ENCODE data around the gene PCSK9.

PCSK9 gene

DNA sequence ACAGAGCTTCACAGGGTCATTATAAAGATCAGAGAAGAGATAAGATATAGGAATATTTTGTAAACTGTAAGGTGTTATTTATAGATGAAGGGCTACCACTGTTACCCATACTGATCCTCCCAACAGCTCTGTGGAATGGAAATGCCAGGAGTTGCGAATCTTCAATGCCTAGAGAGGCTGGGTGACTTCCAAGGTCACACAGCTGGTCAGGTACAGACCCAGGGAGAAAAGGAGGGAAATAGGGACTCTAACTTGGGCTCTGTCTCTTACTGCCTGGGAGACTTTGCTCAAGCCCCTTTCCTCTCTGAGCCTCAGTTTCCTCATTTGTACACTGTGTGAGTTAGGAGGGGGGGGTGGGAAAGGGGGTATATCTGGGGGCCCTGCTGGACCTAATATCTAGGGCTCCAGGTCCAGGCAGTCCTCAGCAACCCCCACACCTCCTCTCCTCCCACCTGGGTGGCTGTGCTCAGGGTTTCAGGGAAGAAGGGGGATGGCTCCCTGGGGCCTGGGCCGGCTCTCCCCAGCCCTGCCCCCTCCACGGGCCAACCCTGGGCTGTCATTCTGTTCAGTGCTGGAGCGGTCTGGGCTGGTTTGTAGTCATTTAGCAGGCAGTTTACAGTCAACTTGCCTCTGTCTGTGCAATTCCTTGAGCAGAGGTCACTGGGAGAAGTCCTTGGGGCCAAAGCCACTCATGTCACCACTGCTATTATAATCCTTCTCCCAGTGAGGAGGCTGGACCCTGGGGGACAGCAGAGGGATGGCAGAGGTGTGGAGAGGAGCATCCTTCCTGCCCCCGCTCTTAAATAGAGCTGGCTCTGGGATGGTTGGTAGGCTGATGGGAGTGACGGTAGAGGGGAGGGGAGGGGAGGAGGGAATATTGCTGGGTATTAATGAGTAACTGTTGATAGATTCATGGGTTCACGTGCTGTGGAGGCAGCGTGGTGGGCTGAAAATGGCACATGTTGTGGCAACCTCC, 39.0 kb upstream of the PCSK9 start:
- TF ChIP-seq, protein P1, sequence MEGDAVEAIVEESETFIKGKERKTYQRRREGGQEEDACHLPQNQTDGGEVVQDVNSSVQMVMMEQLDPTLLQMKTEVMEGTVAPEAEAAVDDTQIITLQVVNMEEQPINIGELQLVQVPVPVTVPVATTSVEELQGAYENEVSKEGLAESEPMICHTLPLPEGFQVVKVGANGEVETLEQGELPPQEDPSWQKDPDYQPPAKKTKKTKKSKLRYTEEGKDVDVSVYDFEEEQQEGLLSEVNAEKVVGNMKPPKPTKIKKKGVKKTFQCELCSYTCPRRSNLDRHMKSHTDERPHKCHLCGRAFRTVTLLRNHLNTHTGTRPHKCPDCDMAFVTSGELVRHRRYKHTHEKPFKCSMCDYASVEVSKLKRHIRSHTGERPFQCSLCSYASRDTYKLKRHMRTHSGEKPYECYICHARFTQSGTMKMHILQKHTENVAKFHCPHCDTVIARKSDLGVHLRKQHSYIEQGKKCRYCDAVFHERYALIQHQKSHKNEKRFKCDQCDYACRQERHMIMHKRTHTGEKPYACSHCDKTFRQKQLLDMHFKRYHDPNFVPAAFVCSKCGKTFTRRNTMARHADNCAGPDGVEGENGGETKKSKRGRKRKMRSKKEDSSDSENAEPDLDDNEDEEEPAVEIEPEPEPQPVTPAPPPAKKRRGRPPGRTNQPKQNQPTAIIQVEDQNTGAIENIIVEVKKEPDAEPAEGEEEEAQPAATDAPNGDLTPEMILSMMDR (IDR thresholded peaks at IDR 0.05) = no peak
- no peak for TF ChIP-seq ZFX (IDR thresholded peaks at IDR 0.05; ENCODE audit: borderline replicate concordance)
- H3K27ac ChIP-seq = no peak overlapping the region

DNA sequence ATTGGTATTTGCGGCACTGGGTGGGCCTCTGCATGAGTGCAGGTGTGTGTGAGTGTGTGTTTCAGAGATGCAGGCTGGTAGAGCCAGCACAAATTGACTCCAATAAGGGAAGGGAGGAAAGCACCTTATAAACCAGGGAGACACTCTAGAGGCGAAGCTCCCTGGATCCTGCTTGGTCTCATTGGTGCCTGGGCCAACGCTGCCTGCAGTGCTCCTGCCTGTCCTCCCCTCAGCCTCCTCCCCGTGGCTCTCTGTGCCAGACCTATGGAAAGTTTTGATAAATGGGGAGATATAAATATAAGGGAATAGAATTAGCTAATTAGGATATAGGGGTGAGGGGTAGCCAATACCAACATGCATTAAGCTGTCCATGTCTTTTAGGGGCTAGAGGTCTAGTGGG, 38.0 kb upstream of the PCSK9 start:
- no peak overlapping the region for H3K27ac ChIP-seq
- TF ChIP-seq, protein P1 (IDR thresholded peaks at IDR 0.05) = no peak

DNA sequence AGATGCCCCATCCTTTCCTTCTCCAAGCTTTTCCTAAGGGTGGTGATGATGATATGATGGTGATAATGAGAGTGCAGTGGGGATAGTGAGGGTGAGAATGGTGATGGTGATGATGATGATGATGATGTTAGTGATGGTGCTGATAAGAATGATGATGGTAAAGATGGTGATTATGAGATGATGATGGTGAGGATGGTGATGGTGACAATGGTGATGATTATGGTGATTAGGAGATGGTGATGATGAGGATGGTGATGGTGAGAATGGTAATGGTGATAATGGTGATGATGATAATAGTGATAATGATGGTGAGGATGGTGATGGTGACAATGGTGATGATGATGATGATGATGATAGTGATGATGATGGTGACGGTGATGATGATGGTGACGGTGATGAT, 36.7 kb upstream of the PCSK9 start:
- TF ChIP-seq ZFX (IDR thresholded peaks at IDR 0.05; ENCODE audit: borderline replicate concordance) = no peak
- TF ChIP-seq, protein P1 (IDR thresholded peaks at IDR 0.05) = no peak
- H3K27ac ChIP-seq = no peak overlapping the region

DNA sequence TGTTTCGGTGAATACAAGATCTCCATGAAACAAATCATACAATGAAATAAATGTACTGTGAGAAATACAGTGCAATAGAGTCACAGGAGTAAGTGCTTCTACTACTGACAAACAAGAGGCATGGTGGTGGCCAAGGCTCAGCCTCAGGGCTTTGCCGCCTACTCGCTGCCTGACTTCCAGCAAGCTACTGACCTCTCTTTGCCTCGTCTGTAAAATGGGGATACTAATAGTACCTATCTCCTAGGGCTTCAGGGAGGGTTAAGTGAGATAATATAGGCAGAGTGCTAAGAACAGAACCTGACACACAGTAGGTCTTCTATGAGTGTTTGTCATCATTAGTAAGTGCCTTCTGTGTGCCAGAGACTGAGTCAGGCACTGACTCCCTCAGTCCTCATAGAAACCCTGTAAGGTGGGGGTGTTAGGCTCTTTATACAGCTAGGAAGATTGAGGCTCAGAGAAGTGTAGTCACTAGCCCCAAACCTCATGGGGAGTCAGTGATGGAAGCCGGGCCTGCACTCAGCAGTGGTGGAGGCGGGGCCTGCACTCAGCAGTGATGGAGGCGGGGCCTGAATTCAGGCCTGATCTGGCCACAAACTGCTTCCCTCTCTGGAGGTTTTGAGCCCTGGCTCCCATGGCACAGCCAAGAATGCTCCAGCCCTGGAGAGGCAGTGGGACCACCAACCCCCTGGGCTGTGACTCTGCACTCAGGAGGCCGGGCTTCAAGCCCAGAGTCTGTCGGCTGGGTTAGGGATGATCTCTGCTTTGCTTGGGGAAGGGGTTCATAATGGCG, 33.8 kb upstream of the PCSK9 start:
- TF ChIP-seq, protein P1 (IDR thresholded peaks at IDR 0.05) = no peak
- no peak for TF ChIP-seq ZFX (IDR thresholded peaks at IDR 0.05; ENCODE audit: borderline replicate concordance)
- no peak overlapping the region for H3K27ac ChIP-seq

DNA sequence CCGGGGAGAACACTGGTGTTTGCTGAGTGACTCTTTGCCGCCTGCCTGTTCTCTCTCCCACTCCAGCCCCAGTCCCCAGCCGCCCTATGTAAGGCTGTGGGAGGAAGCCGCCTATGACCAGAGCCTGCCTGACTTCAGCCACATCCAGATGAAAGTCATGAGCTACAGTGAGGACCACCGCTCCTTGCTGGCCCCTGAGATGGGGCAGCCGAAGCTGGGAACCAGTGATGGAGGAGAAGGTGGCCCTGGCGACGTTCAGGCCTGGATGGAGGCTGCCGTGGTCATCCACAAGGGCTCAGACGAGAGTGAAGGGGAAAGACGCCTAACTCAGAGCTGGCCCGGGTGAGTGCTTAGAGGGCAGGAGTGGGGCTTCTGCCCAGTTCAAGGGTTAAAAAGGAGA, 32.4 kb upstream of the PCSK9 start:
- no peak overlapping the region for H3K27ac ChIP-seq
- TF ChIP-seq ZFX (IDR thresholded peaks at IDR 0.05; ENCODE audit: borderline replicate concordance) = no peak
- TF ChIP-seq, protein P1 (IDR thresholded peaks at IDR 0.05) = no peak

DNA sequence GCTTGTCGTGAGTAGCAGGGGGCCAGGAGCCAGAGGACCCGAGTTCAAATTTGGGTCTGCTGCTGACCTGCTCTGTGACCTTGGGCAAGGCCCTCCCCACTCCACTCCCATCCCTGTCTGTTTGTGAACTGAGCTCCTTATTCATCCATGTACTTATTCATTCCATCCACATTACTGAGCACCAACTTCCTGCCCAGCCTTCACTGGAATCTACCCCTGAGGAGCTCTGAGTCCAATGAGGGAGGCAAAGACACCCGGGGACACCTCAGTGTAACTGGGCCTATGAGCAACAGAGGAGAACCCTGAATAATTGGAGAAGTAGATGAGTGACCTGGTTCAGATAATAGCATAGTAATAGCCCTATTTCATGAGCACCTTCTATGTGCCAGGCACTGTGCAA, 31.7 kb upstream of the PCSK9 start:
- no peak overlapping the region for H3K27ac ChIP-seq
- TF ChIP-seq ZFX (IDR thresholded peaks at IDR 0.05; ENCODE audit: borderline replicate concordance) = no peak
- TF ChIP-seq, protein P1 (IDR thresholded peaks at IDR 0.05) = no peak

Data from 22Rv1 (cell line).